SU-DHL-6 (cell line): ENCODE results near the gene ATP1B3.

Experiments
- H2AFZ ChIP-seq: fragments of 200-600 bp; sonication (generic); 2 replicates; pipeline ENCODE4 v1.6.1; 2014; ENCODE audit warnings: low read depth, mild to moderate bottlenecking, moderate library complexity, mixed read lengths, antibody characterized with exemption, low read length; ENCODE audit not compliant: severe bottlenecking
- H3F3A ChIP-seq: fragments of 200-600 bp; shearing (Covaris generic); 2 replicates; pipeline ENCODE4 v1.6.0; 2016; ENCODE audit warnings: antibody characterized with exemption, mild to moderate bottlenecking; ENCODE audit not compliant: insufficient read depth
- H3K27ac ChIP-seq: fragments of 200-600 bp; sonication (generic); 2 replicates; pipeline ENCODE4 v1.5.1; 2016; ENCODE audit warnings: low read depth, mild to moderate bottlenecking, low read length, moderate library complexity, mixed read lengths
- H3K27me3 ChIP-seq: fragments of 200-600 bp; sonication (generic), shearing (Covaris generic); 2 replicates; pipeline ENCODE4 v1.6.0; 2014; ENCODE audit warnings: mild to moderate bottlenecking, low read length
- H3K36me3 ChIP-seq: fragments of 200-600 bp; sonication (generic); 2 replicates; pipeline ENCODE4 v1.6.1; 2014; ENCODE audit warnings: mild to moderate bottlenecking, low read length, mixed read lengths
- H3K4me2 ChIP-seq: fragments of 300-600, 200-600 bp; shearing (Covaris generic), sonication (generic); 2 replicates; pipeline ENCODE4 v1.6.0; 2014; ENCODE audit warnings: low read length, low read depth, mild to moderate bottlenecking; ENCODE audit not compliant: poor library complexity, severe bottlenecking
- H3K4me3 ChIP-seq: fragments of 200-600 bp; sonication (generic); 2 replicates; pipeline ENCODE4 v1.5.1; 2014; ENCODE audit warnings: antibody characterized with exemption, low read length, mild to moderate bottlenecking, mixed read lengths; ENCODE audit not compliant: insufficient read depth, poor library complexity, severe bottlenecking
- H3K79me2 ChIP-seq: fragments of 200-600 bp; sonication (generic); 2 replicates; pipeline ENCODE4 v1.6.1; 2014; ENCODE audit warnings: mild to moderate bottlenecking, low read length, moderate library complexity; ENCODE audit not compliant: insufficient read depth
- H3K9ac ChIP-seq: fragments of 200-600 bp; sonication (generic); 2 replicates; pipeline ENCODE4 v1.7.0; 2014; ENCODE audit warnings: mild to moderate bottlenecking, low read length
- H3K9me2 ChIP-seq: fragments of 200-600 bp; sonication (generic); replicated peaks from 2 replicates; pipeline ENCODE4 v1.6.1; 2014; ENCODE audit warnings: low read length; ENCODE audit not compliant: insufficient read depth
- H3K9me3 ChIP-seq: fragments of 200-600 bp; sonication (generic); 2 replicates; pipeline ENCODE4 v1.6.1; 2014; ENCODE audit warnings: low read length, mixed read lengths; ENCODE audit not compliant: insufficient read depth
- H4K20me1 ChIP-seq: fragments of 200-600 bp; sonication (generic); 2 replicates; pipeline ENCODE4 v1.6.1; 2014; ENCODE audit warnings: low read depth, mild to moderate bottlenecking, antibody characterized with exemption, low read length, moderate library complexity, mixed read lengths
- EZH2phosphoT487 ChIP-seq: fragments of 200-600 bp; sonication (generic), shearing (Covaris generic); conservative IDR thresholded peaks from 2 replicates; pipeline ENCODE4 v1.6.1; 2018; ENCODE audit warnings: mild to moderate bottlenecking, antibody characterized with exemption, low read length, moderate library complexity, mixed read lengths
- TF ChIP-seq, protein P1 (sequence below): fragments of 200-600 bp; sonication (generic); IDR thresholded peaks from one replicate; pipeline ENCODE4 v1.5.1; 2017; ENCODE audit warnings: antibody characterized with exemption, mild to moderate bottlenecking, low read length, moderate library complexity; ENCODE audit not compliant: insufficient read depth, poor library complexity, severe bottlenecking

ATP1B3 gene

DNA sequence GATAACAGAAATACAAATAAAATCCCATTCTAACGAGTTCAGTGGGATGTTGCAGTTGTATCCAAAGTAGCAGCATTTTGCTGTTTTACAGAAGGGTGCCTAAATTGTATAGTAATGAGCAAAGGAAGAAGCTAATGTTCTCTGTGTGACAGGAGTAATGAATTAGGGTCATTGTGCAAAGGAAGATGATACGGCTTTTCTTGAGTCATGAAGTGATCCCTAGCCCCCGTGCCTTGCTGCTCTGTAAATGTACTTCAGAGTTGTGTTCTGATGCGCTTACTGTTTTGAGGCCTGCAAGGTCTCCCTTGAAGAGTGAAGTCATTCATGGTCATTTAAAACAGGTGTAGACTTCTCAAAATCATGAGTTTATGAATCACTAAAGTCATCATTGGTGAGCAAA is 37.9 kb downstream of the ATP1B3 start:
- no peak overlapping the region for H3K9ac ChIP-seq

DNA sequence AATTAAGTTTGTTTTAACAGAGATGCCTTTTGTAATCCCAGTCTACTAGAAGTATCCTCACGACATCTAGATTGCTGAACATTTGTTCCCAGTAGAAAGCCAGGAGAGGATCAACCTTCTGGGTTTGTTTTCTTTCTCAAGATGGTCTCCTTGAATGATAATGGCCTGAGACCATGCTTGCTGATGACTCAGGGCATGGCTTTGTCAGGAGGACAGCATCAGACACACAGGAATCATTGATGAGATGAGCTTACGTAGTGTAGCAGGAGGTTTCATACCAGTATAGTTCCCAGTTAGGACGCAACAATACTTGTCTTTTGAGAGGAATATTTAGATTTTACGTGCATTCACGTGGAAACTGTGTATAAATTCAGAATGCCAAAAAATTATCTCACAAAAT is 38.6 kb downstream of the ATP1B3 start:
- H3K36me3 ChIP-seq, result peaks cover 42% of the 10 kb centered on the region
- TF ChIP-seq EZH2phosphoT487, result no peak
- TF ChIP-seq, protein P1, sequence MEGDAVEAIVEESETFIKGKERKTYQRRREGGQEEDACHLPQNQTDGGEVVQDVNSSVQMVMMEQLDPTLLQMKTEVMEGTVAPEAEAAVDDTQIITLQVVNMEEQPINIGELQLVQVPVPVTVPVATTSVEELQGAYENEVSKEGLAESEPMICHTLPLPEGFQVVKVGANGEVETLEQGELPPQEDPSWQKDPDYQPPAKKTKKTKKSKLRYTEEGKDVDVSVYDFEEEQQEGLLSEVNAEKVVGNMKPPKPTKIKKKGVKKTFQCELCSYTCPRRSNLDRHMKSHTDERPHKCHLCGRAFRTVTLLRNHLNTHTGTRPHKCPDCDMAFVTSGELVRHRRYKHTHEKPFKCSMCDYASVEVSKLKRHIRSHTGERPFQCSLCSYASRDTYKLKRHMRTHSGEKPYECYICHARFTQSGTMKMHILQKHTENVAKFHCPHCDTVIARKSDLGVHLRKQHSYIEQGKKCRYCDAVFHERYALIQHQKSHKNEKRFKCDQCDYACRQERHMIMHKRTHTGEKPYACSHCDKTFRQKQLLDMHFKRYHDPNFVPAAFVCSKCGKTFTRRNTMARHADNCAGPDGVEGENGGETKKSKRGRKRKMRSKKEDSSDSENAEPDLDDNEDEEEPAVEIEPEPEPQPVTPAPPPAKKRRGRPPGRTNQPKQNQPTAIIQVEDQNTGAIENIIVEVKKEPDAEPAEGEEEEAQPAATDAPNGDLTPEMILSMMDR, result no peak

More for the DNA sequence above, 37.9 kb downstream of the ATP1B3 start:
- Histone ChIP-seq H3K9me2 (no peaks in the 10 kb centered on the region), H3K79me2 (0 out of 2 replicates have a peak, but pooled peaks cover 4% of the 10 kb centered on the region), H3K4me2 (no peak overlapping the region), H4K20me1 (no peaks in the 10 kb centered on the region), H3K36me3 (peaks cover 42% of the 10 kb centered on the region), H3K27ac (no peak overlapping the region), H3F3A (0 out of 2 replicates have a peak, but pooled peaks cover 8% of the 10 kb centered on the region), H3K4me3 (no peak overlapping the region), H3K27me3 (no peaks in the 10 kb centered on the region), H3K9me3 (no peaks in the 10 kb centered on the region), H2AFZ (no peak overlapping the region)
- TF ChIP-seq EZH2phosphoT487, result no peak
- TF ChIP-seq, protein P1, result no peak

GRCh38 chr3:141915766-141916165 is 39.3 kb downstream of the ATP1B3 start:
- no peaks in the 10 kb centered on the region for H3K9me3 ChIP-seq
- no peak overlapping the region for H3K4me2 ChIP-seq
- no peaks in the 10 kb centered on the region for H3K27me3 ChIP-seq
- no peaks in the 10 kb centered on the region for H3K79me2 ChIP-seq
- no peak overlapping the region for H2AFZ ChIP-seq
- peaks cover 7% of the 10 kb centered on the region; the same call in 1 of the 2 replicates for H3F3A ChIP-seq
- H3K27ac ChIP-seq, result no peak overlapping the region
- H3K9ac ChIP-seq, result no peak overlapping the region
- no peak overlapping the region for H3K4me3 ChIP-seq
- H3K9me2 ChIP-seq, result no peaks in the 10 kb centered on the region
- H4K20me1 ChIP-seq, result no peaks in the 10 kb centered on the region
- no peak for TF ChIP-seq EZH2phosphoT487
- peaks cover 41% of the 10 kb centered on the region for H3K36me3 ChIP-seq

More for the DNA sequence above, 38.6 kb downstream of the ATP1B3 start:
- Histone ChIP-seq H3K4me2 (no peak overlapping the region), H3K9ac (no peak overlapping the region), H2AFZ (no peak overlapping the region), H3K27ac (no peak overlapping the region), H3K27me3 (no peaks in the 10 kb centered on the region), H3F3A (0 out of 2 replicates have a peak, but pooled peaks cover 8% of the 10 kb centered on the region), H3K9me2 (no peaks in the 10 kb centered on the region), H3K9me3 (no peaks in the 10 kb centered on the region), H4K20me1 (no peaks in the 10 kb centered on the region), H3K4me3 (no peak overlapping the region), H3K79me2 (no peaks in the 10 kb centered on the region)

GRCh38 chr3:141920701-141921100 is 44.3 kb downstream of the ATP1B3 start:
- H3K9me2 ChIP-seq, result no peaks in the 10 kb centered on the region
- H3K9ac ChIP-seq, result no peak overlapping the region
- H2AFZ ChIP-seq, result no peak overlapping the region
- peaks cover 24% of the 10 kb centered on the region; the same call in 1 of the 2 replicates for H3K36me3 ChIP-seq
- H3K9me3 ChIP-seq, result no peaks in the 10 kb centered on the region
- H3K4me2 ChIP-seq, result no peak overlapping the region
- H3K79me2 ChIP-seq, result no peaks in the 10 kb centered on the region
- H3K27ac ChIP-seq, result no peak overlapping the region
- H3K4me3 ChIP-seq, result no peak overlapping the region
- H4K20me1 ChIP-seq, result no peaks in the 10 kb centered on the region
- no peaks in the 10 kb centered on the region for H3K27me3 ChIP-seq
- no peak for TF ChIP-seq EZH2phosphoT487
- TF ChIP-seq, protein P1, result no peak
- peaks cover 3% of the 10 kb centered on the region; the same call in 1 of the 2 replicates for H3F3A ChIP-seq
